Endothelial cell of umbilical vein (primary cell): ENCODE data around the gene PDLIM5. TPM values are rescaled to one million over a fixed set of nuclear protein-coding genes. Genes with fewer than 3 reads are reported as not detected.

Source experiments
- BruUV-seq: library from RNA; stranded (reverse); fragments of 400-500 nt; replicated peaks from 2 replicates; lab custom pipeline; 2021; lab: Mats Ljungman, UMichigan
- CTCF ChIA-PET: fragments of 300-600, 350-600 bp; sonication (Branson Sonifier 250); formaldehyde crosslinking; loops from one replicate; lab custom pipeline; 2021; ENCODE audit warnings: antibody characterized with exemption, inconsistent platforms; lab: Charles Lee
- POLR2A ChIA-PET: fragments of 300-600, 350-600 bp; sonication (Branson Sonifier 250); formaldehyde crosslinking; loops from one replicate; lab custom pipeline; 2021; ENCODE audit warnings: antibody characterized with exemption, inconsistent platforms; lab: Charles Lee
- DNase-seq: peaks from one replicate; pipeline ENCODE4 v3.0.0-alpha.2; 2011; ENCODE audit warnings: low read depth, low spot score
- FAIRE-seq: peaks from 2 replicates; lab custom pipeline; 2011; peaks lifted over from hg19 to GRCh38; lab: Jason Lieb, UNC
- H2AFZ ChIP-seq: 2 replicates; pipeline ENCODE4 v1.6.0; 2012; ENCODE audit warnings: low read depth, low read length, control low read depth, inconsistent platforms
- H3K27ac ChIP-seq: 2 replicates; pipeline ENCODE4 v1.5.1; 2011; ENCODE audit warnings: low read depth, mild to moderate bottlenecking, control low read depth, low read length, moderate library complexity; ENCODE audit not compliant: insufficient read depth
- H3K27me3 ChIP-seq, 2 experiments: 2 replicates each; pipeline versions ENCODE4 v1.6.0 to v1.6.1; 2011; ENCODE audit warnings: low read length in 2 of 2, mixed read lengths in 1 of 2; ENCODE audit not compliant: control insufficient read depth in 2 of 2, insufficient read depth in 2 of 2
- H3K36me3 ChIP-seq, 2 experiments: 2 replicates in 1 of 2; 3 replicates in 1 of 2; pipeline ENCODE4 v1.5.1; 2011; ENCODE audit warnings: low read length in 2 of 2, mild to moderate bottlenecking in 1 of 2, moderate library complexity in 1 of 2; ENCODE audit not compliant: control insufficient read depth in 2 of 2, insufficient read depth in 2 of 2; ENCODE audit errors: extremely low read depth in 1 of 2
- H3K4me1 ChIP-seq: 3 replicates; pipeline ENCODE4 v1.5.1; 2011; ENCODE audit warnings: mild to moderate bottlenecking, low read length; ENCODE audit not compliant: control insufficient read depth, insufficient read depth; ENCODE audit errors: extremely low read depth
- H3K4me2 ChIP-seq: 2 replicates; pipeline ENCODE4 v1.6.1; 2011; ENCODE audit warnings: low read length, control low read depth, mixed read lengths; ENCODE audit not compliant: insufficient read depth
- H3K4me3 ChIP-seq, 3 experiments: fragments of 200-600 bp in 1 of 3; sonication (generic), shearing (Covaris generic) in 1 of 3; replicated peaks in 1 of 3; 2 replicates each; pipeline ENCODE4 v1.5.1; 2011 to 2016; ENCODE audit warnings: control low read depth in 3 of 3, low read length in 3 of 3, mild to moderate bottlenecking in 2 of 3, inconsistent platforms in 1 of 3, low read depth in 1 of 3, moderate library complexity in 1 of 3; ENCODE audit not compliant: insufficient read depth in 1 of 3
- H3K79me2 ChIP-seq: 2 replicates; pipeline ENCODE4 v1.6.0; 2012; ENCODE audit warnings: low read length, inconsistent platforms; ENCODE audit not compliant: control insufficient read depth, insufficient read depth
- H3K9ac ChIP-seq: replicated peaks from 2 replicates; pipeline ENCODE3; 2011; ENCODE audit warnings: low read length, control low read depth; ENCODE audit not compliant: insufficient read depth; ENCODE audit errors: extremely low read depth
- H3K9me1 ChIP-seq: replicated peaks from 3 replicates; pipeline ENCODE4 v1.6.0; 2011; ENCODE audit warnings: mild to moderate bottlenecking, low read length; ENCODE audit not compliant: control insufficient read depth, insufficient read depth; ENCODE audit errors: extremely low read depth
- H3K9me3 ChIP-seq: replicated peaks from 2 replicates; pipeline ENCODE4 v1.5.1; 2012; ENCODE audit warnings: low read length, inconsistent platforms; ENCODE audit not compliant: control insufficient read depth, insufficient read depth
- H4K20me1 ChIP-seq: replicated peaks from 2 replicates; pipeline ENCODE3; 2011; ENCODE audit warnings: mild to moderate bottlenecking, low read length; ENCODE audit not compliant: control insufficient read depth, insufficient read depth; ENCODE audit errors: extremely low read depth
- CTCF ChIP-seq, 2 donors: IDR thresholded peaks; 1 replicate in 1 of 2; 2 replicates in 1 of 2; pipeline ENCODE4 v1.5.1; 2011; ENCODE audit warnings: low read length in 2 of 2, mild to moderate bottlenecking in 2 of 2, moderate library complexity in 2 of 2, control low read depth in 1 of 2, inconsistent platforms in 1 of 2, low read depth in 1 of 2; ENCODE audit not compliant: insufficient read depth in 1 of 2; ENCODE audit errors: extremely low read depth in 1 of 2
- EZH2 ChIP-seq: IDR thresholded peaks from 2 replicates; pipeline ENCODE4 v1.6.1; 2012; ENCODE audit warnings: borderline replicate concordance, low read depth, mild to moderate bottlenecking, moderate library complexity, low read length, inconsistent platforms; ENCODE audit not compliant: severe bottlenecking
- FOS ChIP-seq: IDR thresholded peaks from 2 replicates; pipeline ENCODE4 v1.6.1; 2011; ENCODE audit warnings: mild to moderate bottlenecking, low read length, moderate library complexity, borderline replicate concordance; ENCODE audit not compliant: insufficient read depth
- GATA2 ChIP-seq: IDR thresholded peaks from 2 replicates; pipeline ENCODE4 v1.7.0; 2011; ENCODE audit warnings: low read depth, mild to moderate bottlenecking, moderate library complexity, mixed read lengths, low read length; ENCODE audit not compliant: insufficient read length, insufficient read depth
- JUN ChIP-seq: IDR thresholded peaks from 2 replicates; pipeline ENCODE4 v1.6.1; 2011; ENCODE audit warnings: borderline replicate concordance, low read depth; ENCODE audit not compliant: insufficient read length, insufficient read depth
- MAX ChIP-seq: IDR thresholded peaks from 2 replicates; pipeline ENCODE4 v1.6.1; 2011; ENCODE audit not compliant: insufficient read depth, insufficient read length
- MYC ChIP-seq: IDR thresholded peaks from one replicate; pipeline ENCODE4 v1.6.1; 2011; ENCODE audit warnings: mild to moderate bottlenecking, low read depth, low read length
- POLR2A ChIP-seq: IDR thresholded peaks from 2 replicates; pipeline ENCODE4 v1.6.1; 2012; ENCODE audit warnings: low read depth, mild to moderate bottlenecking, control low read depth, low read length
- POLR2AphosphoS5 ChIP-seq: IDR thresholded peaks from 2 replicates; pipeline ENCODE4 v1.6.1; 2012; ENCODE audit warnings: low read depth, mild to moderate bottlenecking, control low read depth, low read length, moderate library complexity; ENCODE audit not compliant: insufficient read depth
- dilution Hi-C: fragments of 300-500 bp; cut with MboI; formaldehyde crosslinking; loops from one replicate; pipeline ENCODE4 v1.15.0; 2019; ENCODE audit warnings: low sequenced_read_pairs; ENCODE audit not compliant: extremely low pct_ligation_motif_present
- intact Hi-C: fragments of 100-400 bp; cut with micrococcal nuclease; formaldehyde crosslinking; loops from one replicate; pipeline ENCODE4 v1.10.0; 2022
- polyA plus RNA-seq, 4 experiments: library from polyadenylated mRNA; depleted of rRNA in 3 of 4; stranded (reverse) in 3 of 4; unstranded in 1 of 4; fragments of >200 nt; gene quantifications; 2 replicates each; pipeline versions ENCODE4 v1.2.1 to v1.2.3, GENCODE V29; 2011 to 2012; ENCODE audit warnings: missing spikeins in 1 of 4
- total RNA-seq: library from RNA; stranded (reverse); gene quantifications from 2 replicates; pipeline ENCODE4 v1.2.3, GENCODE V29; 2021

PDLIM5 gene
- total and polyA plus RNA-seq, 2 donors (not counting 3 experiments of a cell fraction or from before 2014, with no cell fraction given): 243 to 310 TPM

GRCh38 chr4:94650690-94651089 lies 198.9 kb downstream of the PDLIM5 start:
- H2AFZ ChIP-seq: no peak overlapping the region
- no peaks in the 10 kb centered on the region for H3K9me3 ChIP-seq
- ChIA-PET CTCF (no interaction called here), POLR2A (no interaction called here)
- peaks cover 16% of the 10 kb centered on the region for H3K4me1 ChIP-seq
- H3K27ac ChIP-seq: no peak overlapping the region
- intact Hi-C loops (no loop called here), dilution Hi-C loops (no loop called here)
- FAIRE-seq (no peak), DNase-seq (no peak)
- H4K20me1 ChIP-seq: no peaks in the 10 kb centered on the region
- no peaks in the 10 kb centered on the region for H3K9me1 ChIP-seq
- no peak overlapping the region for H3K4me2 ChIP-seq
- H3K36me3 ChIP-seq: peaks cover 2 to 25% of the 10 kb centered on the region in 2 experiments
- TF ChIP-seq POLR2AphosphoS5 (no peak), CTCF (IDR thresholded peaks at IDR 0.05; ENCODE audit: extremely low read depth in 1 of 2, insufficient read depth in 1 of 2, low read depth in 1 of 2, low read length in 2 of 2) (no peak), MYC (no peak), EZH2 (no peak), MAX (no peak), POLR2A (no peak), GATA2 (no peak), FOS (no peak), JUN (no peak)
- H3K9ac ChIP-seq: no peak overlapping the region
- H3K79me2 ChIP-seq: peaks cover 5% of the 10 kb centered on the region
- H3K27me3 ChIP-seq: no peaks in the 10 kb centered on the region
- H3K4me3 ChIP-seq: no peak overlapping the region
- BruUV-seq: no TSS peak
